H1 (cell line): Measurements from ENCODE around the gene TSPAN33. TPM values are rescaled to one million over a fixed set of nuclear protein-coding genes. Genes with fewer than 3 reads are reported as not detected.

Experiments used
- CTCF ChIA-PET: fragments of 300-600 bp; sonication (Branson Sonifier 250); formaldehyde crosslinking; loops from one replicate; lab custom pipeline; 2021; ENCODE audit not compliant: partially characterized antibody; lab: Charles Lee
- POLR2A ChIA-PET: fragments of 300-600 bp; sonication (Branson Sonifier 250); formaldehyde crosslinking; loops from one replicate; lab custom pipeline; 2021; ENCODE audit warnings: inconsistent platforms; ENCODE audit not compliant: partially characterized antibody; lab: Charles Lee
- DNase-seq, 2 experiments: peaks; one replicate each; pipeline versions ENCODE4 v3.0.0 to v3.0.0-alpha.2; 2010 to 2022; ENCODE audit warnings: low spot score in 2 of 2, low read depth in 1 of 2, mixed read lengths in 1 of 2
- FAIRE-seq: peaks from 2 replicates; lab custom pipeline; 2011; peaks lifted over from hg19 to GRCh38; lab: Jason Lieb, UNC
- H2AFZ ChIP-seq: 2 replicates; pipeline ENCODE4 v1.8.1; 2012; ENCODE audit warnings: low read length, inconsistent platforms
- H2AK5ac ChIP-seq: 2 replicates; pipeline ENCODE4 v1.6.1; 2013; ENCODE audit warnings: low read depth, low read length
- H2BK120ac ChIP-seq: replicated peaks from 2 replicates; pipeline ENCODE3; 2013; ENCODE audit warnings: low read depth, low read length, inconsistent platforms
- H2BK12ac ChIP-seq: 2 replicates; pipeline ENCODE4 v1.6.1; 2013; ENCODE audit warnings: low read depth, low read length
- H2BK15ac ChIP-seq: 2 replicates; pipeline ENCODE4 v1.6.1; 2013; ENCODE audit warnings: low read length
- H2BK20ac ChIP-seq: 2 replicates; pipeline ENCODE4 v1.6.1; 2013; ENCODE audit warnings: low read length
- H2BK5ac ChIP-seq: 2 replicates; pipeline ENCODE4 v1.6.1; 2013; ENCODE audit warnings: low read depth, low read length
- H3K14ac ChIP-seq: 2 replicates; pipeline ENCODE4 v1.6.1; 2013; ENCODE audit warnings: inconsistent platforms; ENCODE audit not compliant: insufficient read length
- H3K18ac ChIP-seq: 2 replicates; pipeline ENCODE4 v1.6.1; 2013; ENCODE audit warnings: low read length; ENCODE audit errors: extremely low read depth
- H3K23ac ChIP-seq: 2 replicates; pipeline ENCODE4 v1.6.1; 2013; ENCODE audit warnings: inconsistent platforms; ENCODE audit not compliant: insufficient read length
- H3K23me2 ChIP-seq: 2 replicates; pipeline ENCODE4 v1.6.1; 2013; ENCODE audit warnings: low read depth, low read length
- H3K27ac ChIP-seq: 2 replicates; pipeline ENCODE4 v1.6.1; 2011; ENCODE audit warnings: low read depth, low read length, inconsistent platforms
- H3K27me3 ChIP-seq, 4 experiments: replicated peaks in 1 of 4; 1 replicate in 1 of 4; 2 replicates in 3 of 4; pipeline versions ENCODE4 v1.6.1 to v1.8.1; 2011 to 2013; ENCODE audit warnings: low read length in 3 of 4, mild to moderate bottlenecking in 3 of 4, inconsistent platforms in 2 of 4, mixed read lengths in 2 of 4, moderate library complexity in 1 of 4; ENCODE audit not compliant: control insufficient read depth in 3 of 4, insufficient read depth in 3 of 4; ENCODE audit errors: extremely low read depth in 1 of 4
- H3K36me3 ChIP-seq, 4 experiments: 2 replicates each; pipeline versions ENCODE4 v1.6.1 to v1.8.1; 2011 to 2013; ENCODE audit warnings: mild to moderate bottlenecking in 4 of 4, low read length in 3 of 4, moderate library complexity in 2 of 4, control low read depth in 1 of 4, inconsistent platforms in 1 of 4; ENCODE audit not compliant: insufficient read depth in 4 of 4, control insufficient read depth in 2 of 4
- H3K4ac ChIP-seq: replicated peaks from 2 replicates; pipeline ENCODE3; 2013; ENCODE audit warnings: low read length, low read depth, mixed read lengths, inconsistent platforms; ENCODE audit not compliant: insufficient read length
- H3K4me1 ChIP-seq, 4 experiments: replicated peaks in 1 of 4; 1 replicate in 1 of 4; 2 replicates in 3 of 4; pipeline versions ENCODE4 v1.6.1 to v1.8.1; 2011 to 2013; ENCODE audit warnings: low read length in 3 of 4, inconsistent platforms in 2 of 4, mixed read lengths in 1 of 4; ENCODE audit not compliant: insufficient read depth in 4 of 4, control insufficient read depth in 3 of 4
- H3K4me2 ChIP-seq, 2 experiments: 2 replicates each; pipeline versions ENCODE4 v1.6.1 to v1.8.1; 2011 to 2013; ENCODE audit warnings: low read depth in 2 of 2, low read length in 2 of 2, control low read depth in 1 of 2, inconsistent platforms in 1 of 2, mild to moderate bottlenecking in 1 of 2; ENCODE audit not compliant: insufficient read depth in 1 of 2
- H3K4me3 ChIP-seq, 4 experiments: fragments of 200-600, 300-600 bp in 1 of 4; sonication (generic), shearing (Covaris generic), sonication (Bioruptor Twin) in 1 of 4; 2 replicates each; pipeline versions ENCODE4 v1.5.1 to v1.8.1; 2011 to 2016; ENCODE audit warnings: low read length in 4 of 4, low read depth in 3 of 4, control low read depth in 2 of 4, inconsistent platforms in 2 of 4, mild to moderate bottlenecking in 2 of 4, mixed read lengths in 1 of 4, moderate library complexity in 1 of 4; ENCODE audit not compliant: insufficient read depth in 2 of 4; ENCODE audit errors: extremely low read depth in 1 of 4
- H3K56ac ChIP-seq: replicated peaks from 2 replicates; pipeline ENCODE3; 2013; ENCODE audit warnings: low read depth, mild to moderate bottlenecking, mixed read lengths, low read length, inconsistent platforms; ENCODE audit not compliant: insufficient read length
- H3K79me1 ChIP-seq: 2 replicates; pipeline ENCODE4 v1.6.1; 2013; ENCODE audit warnings: low read depth, low read length, control low read depth
- H3K79me2 ChIP-seq, 2 experiments: 2 replicates each; pipeline versions ENCODE4 v1.6.1 to v1.8.1; 2012 to 2013; ENCODE audit warnings: low read length in 2 of 2, mild to moderate bottlenecking in 2 of 2, inconsistent platforms in 1 of 2; ENCODE audit not compliant: insufficient read depth in 2 of 2, control insufficient read depth in 1 of 2
- H3K9ac ChIP-seq, 4 experiments: replicated peaks in 1 of 4; 1 replicate in 1 of 4; 2 replicates in 3 of 4; pipeline versions ENCODE4 v1.6.1 to v1.8.1; 2011 to 2013; ENCODE audit warnings: low read depth in 3 of 4, low read length in 3 of 4, control low read depth in 2 of 4, mild to moderate bottlenecking in 2 of 4, moderate library complexity in 2 of 4, inconsistent platforms in 1 of 4; ENCODE audit errors: extremely low read depth in 1 of 4
- H3K9me3 ChIP-seq, 2 experiments: 2 replicates each; pipeline versions ENCODE4 v1.6.1 to v1.8.1; 2012 to 2013; ENCODE audit warnings: mild to moderate bottlenecking in 2 of 2, moderate library complexity in 2 of 2, control low read depth in 1 of 2, inconsistent platforms in 1 of 2, low read depth in 1 of 2, low read length in 1 of 2, mixed read lengths in 1 of 2; ENCODE audit not compliant: insufficient read depth in 2 of 2
- H4K20me1 ChIP-seq, 2 experiments: replicated peaks in 1 of 2; 2 replicates each; pipeline versions ENCODE3 to v1.8.1; 2011 to 2013; ENCODE audit warnings: inconsistent platforms in 2 of 2, low read length in 2 of 2, mild to moderate bottlenecking in 1 of 2; ENCODE audit not compliant: insufficient read depth in 2 of 2, control insufficient read depth in 1 of 2
- H4K5ac ChIP-seq: 2 replicates; pipeline ENCODE4 v1.6.1; 2013; ENCODE audit warnings: low read length, low read depth, mixed read lengths, inconsistent platforms; ENCODE audit not compliant: insufficient read length
- H4K8ac ChIP-seq: 2 replicates; pipeline ENCODE4 v1.8.0; 2013; ENCODE audit warnings: mild to moderate bottlenecking, moderate library complexity, low read length, inconsistent platforms; ENCODE audit not compliant: insufficient read depth; ENCODE audit errors: extremely low read depth
- H4K91ac ChIP-seq: replicated peaks from 2 replicates; pipeline ENCODE3; 2013; ENCODE audit warnings: low read length, mixed read lengths, inconsistent platforms; ENCODE audit not compliant: insufficient read length
- ATF3 ChIP-seq: IDR thresholded peaks from 2 replicates; pipeline ENCODE4 v1.6.1; 2011; ENCODE audit warnings: low read depth, mild to moderate bottlenecking, low read length; ENCODE audit not compliant: insufficient read depth
- CBX8 ChIP-seq: fragments of 300-800, 300-1000 bp; sonication (generic); IDR thresholded peaks from 2 replicates; pipeline ENCODE4 v1.7.1; 2016; ENCODE audit warnings: low read depth, low read length, borderline replicate concordance
- CTCF ChIP-seq, 3 experiments: IDR thresholded peaks; 1 replicate in 2 of 3; 2 replicates in 1 of 3; pipeline versions ENCODE4 v1.5.1 to v1.6.1; 2011; ENCODE audit warnings: low read length in 3 of 3, mild to moderate bottlenecking in 3 of 3, inconsistent platforms in 2 of 3, low read depth in 1 of 3, moderate library complexity in 1 of 3; ENCODE audit not compliant: insufficient read depth in 1 of 3; ENCODE audit errors: control extremely low read depth in 1 of 3
- E2F6 ChIP-seq: IDR thresholded peaks from 2 replicates; pipeline ENCODE4 v1.6.1; 2012; ENCODE audit warnings: inconsistent platforms
- EGR1 ChIP-seq: IDR thresholded peaks from 2 replicates; pipeline ENCODE4 v1.6.1; 2011; ENCODE audit warnings: low read depth, low read length, borderline replicate concordance
- KDM4A ChIP-seq: IDR thresholded peaks from one replicate; pipeline ENCODE4 v1.7.1; 2012; ENCODE audit warnings: low read depth, mild to moderate bottlenecking, moderate library complexity, low read length, inconsistent platforms; ENCODE audit not compliant: severe bottlenecking
- PHF8 ChIP-seq: fragments of 200-600 bp; sonication (generic); conservative IDR thresholded peaks from 2 replicates; pipeline ENCODE4 v1.7.1; 2012; ENCODE audit warnings: low read depth, mild to moderate bottlenecking, inconsistent platforms, low read length, moderate library complexity
- RBBP5 ChIP-seq: IDR thresholded peaks from 2 replicates; pipeline ENCODE4 v1.7.1; 2012; ENCODE audit warnings: low read depth, mild to moderate bottlenecking, inconsistent platforms, low read length, moderate library complexity, borderline replicate concordance
- SIRT6 ChIP-seq: IDR thresholded peaks from one replicate; pipeline ENCODE4 v1.7.1; 2012; ENCODE audit warnings: low read length, inconsistent platforms
- WGBS, 2 experiments: shearing (Covaris generic) in 1 of 2; methylation state at CpG; one replicate each; pipeline versions ENCODE4 v1.1.6 to v1.1.7; 2013 to 2015; ENCODE audit warnings: low lambda C conversion rate in 2 of 2, mixed read lengths in 2 of 2, inconsistent platforms in 1 of 2, low coverage in 1 of 2, missing lambda C conversion rate in 1 of 2; ENCODE audit not compliant: insufficient replicate concordance in 2 of 2, insufficient coverage in 1 of 2, insufficient read length in 1 of 2; ENCODE audit errors: extremely low coverage in 1 of 2, missing lambda C conversion rate in 1 of 2; 5-methylcytosine and 5-hydroxymethylcytosine counted together
- polyA plus RNA-seq, 7 experiments: library from polyadenylated mRNA; depleted of rRNA in 3 of 7; stranded (reverse) in 5 of 7; unstranded in 2 of 7; fragments of >200 nt in 5 of 7; fragments of 200-250 nt in 2 of 7; gene quantifications; 1 replicate in 5 of 7; 2 replicates in 1 of 7; 4 replicates in 1 of 7; pipeline versions ENCODE4 v1.2.1 to v1.2.3, GENCODE V29; 2011 to 2013; ENCODE audit warnings: missing spikeins in 2 of 7, mixed read lengths in 2 of 7
- total RNA-seq: library from RNA; stranded (reverse); fragmentation: NEBNext Ultra II Directional; extraction: Animal tissue kit (Norgen Biotek cat#: 25700); gene quantifications from 2 replicates; pipeline ENCODE4 v1.2.1, GENCODE V29; 2021

Gene TSPAN33
- total and polyA plus RNA-seq, 2 of the 8 experiments (the other 6 are each of a cell fraction or from before 2014, with no cell fraction given): 42.8 to 47.1 TPM

- no peak overlapping the region for H4K91ac ChIP-seq
- H2BK15ac ChIP-seq: no peak overlapping the region
- no peak overlapping the region for H3K56ac ChIP-seq
- no peak overlapping the region for H4K8ac ChIP-seq
- no peak overlapping the region for H2BK12ac ChIP-seq
- H3K27me3 ChIP-seq: no peaks in the 10 kb centered on the region
- no peak overlapping the region for H2AK5ac ChIP-seq
- no peak overlapping the region for H3K27ac ChIP-seq
- CTCF ChIA-PET: no interaction called here
- DNase-seq: no peak
- no peak for FAIRE-seq
- no peak overlapping the region for H2AFZ ChIP-seq
- H3K4me2 ChIP-seq: no peak overlapping the region
- H3K14ac ChIP-seq: no peak overlapping the region
- no peak overlapping the region for H3K9ac ChIP-seq
- no peak overlapping the region for H3K4ac ChIP-seq
- H3K36me3 ChIP-seq: no peaks in the 10 kb centered on the region
- no peak overlapping the region for H2BK120ac ChIP-seq
- no peak overlapping the region for H3K18ac ChIP-seq
- no peak overlapping the region for H2BK5ac ChIP-seq
- WGBS, 2 experiments: 94% methylated on average over 3 of the region's 3 CpGs; no CpG with 5 or more reads in 1 of the 2 experiments
- H3K9me3 ChIP-seq: peaks cover 15 to 24% of the 10 kb centered on the region in 2 experiments
- H3K79me2 ChIP-seq: no peaks in the 10 kb centered on the region
- no peak overlapping the region for H3K23ac ChIP-seq
- no peaks in the 10 kb centered on the region for H3K4me1 ChIP-seq
- POLR2A ChIA-PET: no interaction called here
- no peak overlapping the region for H3K4me3 ChIP-seq
- no peak overlapping the region for H4K5ac ChIP-seq
- H3K79me1 ChIP-seq: no peaks in the 10 kb centered on the region
- H2BK20ac ChIP-seq: no peak overlapping the region
- no peaks in the 10 kb centered on the region for H4K20me1 ChIP-seq
- no peaks in the 10 kb centered on the region for H3K23me2 ChIP-seq
- TF ChIP-seq ATF3: no peak
- TF ChIP-seq EGR1: no peak
- TF ChIP-seq E2F6: no peak
- no peak for TF ChIP-seq SIRT6
- no peak for TF ChIP-seq KDM4A
- TF ChIP-seq RBBP5: no peak
- no peak for TF ChIP-seq CBX8
- no peak for TF ChIP-seq CTCF (IDR thresholded peaks at IDR 0.05; ENCODE audit: control extremely low read depth in 1 of 3, insufficient read depth in 1 of 3, low read depth in 1 of 3, low read length in 3 of 3)
- TF ChIP-seq PHF8: no peak
Observed at GRCh38 chr7:129118976-129119375, 25.5 kb upstream of the TSPAN33 start.
